Activated CD4-positive, alpha-beta T cell treated with anti-CD3 and anti-CD28 coated beads for 48 hours (primary cell): Measurements from ENCODE around the gene PTDSS2.
A peak's percentile ranks its signal among the peaks of the same experiment; 100 is the strongest.

Source experiments
- DNase-seq: peaks from one replicate; pipeline ENCODE4 v3.0.0-alpha.2; 2020

The PTDSS2 gene

GRCh38 chr11:533586-534395, 83.7 kb downstream of the PTDSS2 start:
- no peak for DNase-seq

GRCh38 chr11:534396-535209, 84.5 kb downstream of the PTDSS2 start:
- DNase-seq, result peak; percentile 54

GRCh38 chr11:535210-535518, 85.1 kb downstream of the PTDSS2 start:
- no peak for DNase-seq

GRCh38 chr11:535519-536454, 85.7 kb downstream of the PTDSS2 start, which contains the start of gene HRAS:
HRAS (minus strand) TSS chr11:535576.
- DNase-seq, result peak; percentile 97

- DNase-seq, result peak; percentile 92
These were observed 87.0 kb downstream of the PTDSS2 start, which contains the start of gene LRRC56 for GRCh38 chr11:536841-537621. LRRC56 (plus strand) TSS chr11:537527; CDS start chr11:540685, 3,158 bp downstream.

GRCh38 chr11:537622-538430, 87.7 kb downstream of the PTDSS2 start:
- DNase-seq, result no peak

- no peak for DNase-seq
These were observed 88.5 kb downstream of the PTDSS2 start for GRCh38 chr11:538431-539051.

GRCh38 chr11:539971-540481, 89.9 kb downstream of the PTDSS2 start:
- DNase-seq, result no peak
